Endothelial cell (in vitro differentiated cells): ENCODE data around the gene CLDN7. TPM values are rescaled to one million over a fixed set of nuclear protein-coding genes. Genes with fewer than 3 reads are reported as not detected.

Experiments used
- DNase-seq: peaks from one replicate; pipeline ENCODE4 v3.0.0; 2021; ENCODE audit warnings: low spot score
- H3K27ac Mint-ChIP-seq: one replicate; pipeline ENCODE4 v1.8.0; 2021; ENCODE audit warnings: mixed read lengths, inconsistent platforms; ENCODE audit not compliant: unreplicated experiment
- H3K27me3 Mint-ChIP-seq: one replicate; pipeline ENCODE4 v1.8.0; 2021; ENCODE audit warnings: mild to moderate bottlenecking, moderate library complexity, mixed read lengths, inconsistent platforms; ENCODE audit not compliant: unreplicated experiment
- H3K36me3 Mint-ChIP-seq: one replicate; pipeline ENCODE4 v1.8.0; 2021; ENCODE audit warnings: mild to moderate bottlenecking, low read depth, mixed read lengths, inconsistent platforms; ENCODE audit not compliant: unreplicated experiment
- H3K4me1 Mint-ChIP-seq: one replicate; pipeline ENCODE4 v1.8.0; 2021; ENCODE audit warnings: mild to moderate bottlenecking, mixed read lengths, inconsistent platforms; ENCODE audit not compliant: unreplicated experiment
- H3K4me3 Mint-ChIP-seq: one replicate; pipeline ENCODE4 v1.8.0; 2021; ENCODE audit warnings: mild to moderate bottlenecking, mixed read lengths, inconsistent platforms; ENCODE audit not compliant: unreplicated experiment
- H3K9me3 Mint-ChIP-seq: one replicate; pipeline ENCODE4 v1.8.0; 2021; ENCODE audit warnings: mixed read lengths, inconsistent platforms; ENCODE audit not compliant: unreplicated experiment
- long read RNA-seq: library from polyadenylated mRNA; unstranded; transcript quantifications from one replicate; pipeline ENCODE4 v2.0.0, GENCODE V29; 2020; ENCODE audit not compliant: unreplicated experiment
- total RNA-seq: library from RNA; stranded (reverse); fragmentation: NEBNext Ultra II Directional; extraction: Animal tissue kit (Norgen Biotek cat#: 25700); gene quantifications from one replicate; pipeline ENCODE4 v1.2.1, GENCODE V29; 2021; ENCODE audit not compliant: unreplicated experiment
- TF ChIP-seq, protein P1 (sequence below): fragments of 200-600 bp; sonication (generic); IDR thresholded peaks from one replicate; pipeline ENCODE4 v1.5.0; 2021; ENCODE audit warnings: antibody characterized with exemption; ENCODE audit not compliant: unreplicated experiment

The CLDN7 gene, protein sequence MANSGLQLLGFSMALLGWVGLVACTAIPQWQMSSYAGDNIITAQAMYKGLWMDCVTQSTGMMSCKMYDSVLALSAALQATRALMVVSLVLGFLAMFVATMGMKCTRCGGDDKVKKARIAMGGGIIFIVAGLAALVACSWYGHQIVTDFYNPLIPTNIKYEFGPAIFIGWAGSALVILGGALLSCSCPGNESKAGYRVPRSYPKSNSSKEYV
- total RNA-seq = 65.7 TPM
- long read RNA-seq, partial matches to known transcripts = 0 of 9 reads
- long read RNA-seq, other reads (novel, unspliced or antisense) = 3 of 9 reads

GRCh38 chr17:7262192-7262934 is at the start of gene CLDN7:
TSS of gene CLDN7 (minus strand) at chr17:7262478. CDS start at chr17:7262043, 435 bp downstream.
- H3K36me3 Mint-ChIP-seq = peaks cover 6% of the 10 kb centered on the region
- peak within 1 kb of the TSS; percentile 80 for H3K27ac Mint-ChIP-seq
- H3K27me3 Mint-ChIP-seq = peaks cover 9% of the 10 kb centered on the region
- TF ChIP-seq, protein P1, sequence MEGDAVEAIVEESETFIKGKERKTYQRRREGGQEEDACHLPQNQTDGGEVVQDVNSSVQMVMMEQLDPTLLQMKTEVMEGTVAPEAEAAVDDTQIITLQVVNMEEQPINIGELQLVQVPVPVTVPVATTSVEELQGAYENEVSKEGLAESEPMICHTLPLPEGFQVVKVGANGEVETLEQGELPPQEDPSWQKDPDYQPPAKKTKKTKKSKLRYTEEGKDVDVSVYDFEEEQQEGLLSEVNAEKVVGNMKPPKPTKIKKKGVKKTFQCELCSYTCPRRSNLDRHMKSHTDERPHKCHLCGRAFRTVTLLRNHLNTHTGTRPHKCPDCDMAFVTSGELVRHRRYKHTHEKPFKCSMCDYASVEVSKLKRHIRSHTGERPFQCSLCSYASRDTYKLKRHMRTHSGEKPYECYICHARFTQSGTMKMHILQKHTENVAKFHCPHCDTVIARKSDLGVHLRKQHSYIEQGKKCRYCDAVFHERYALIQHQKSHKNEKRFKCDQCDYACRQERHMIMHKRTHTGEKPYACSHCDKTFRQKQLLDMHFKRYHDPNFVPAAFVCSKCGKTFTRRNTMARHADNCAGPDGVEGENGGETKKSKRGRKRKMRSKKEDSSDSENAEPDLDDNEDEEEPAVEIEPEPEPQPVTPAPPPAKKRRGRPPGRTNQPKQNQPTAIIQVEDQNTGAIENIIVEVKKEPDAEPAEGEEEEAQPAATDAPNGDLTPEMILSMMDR = no peak
- H3K4me1 Mint-ChIP-seq = peaks cover 20% of the 10 kb centered on the region
- H3K9me3 Mint-ChIP-seq = no peaks in the 10 kb centered on the region
- DNase-seq = peak; percentile 26
- H3K4me3 Mint-ChIP-seq = peak within 1 kb of the TSS; percentile 96

- peak overlapping the region; percentile 96 for H3K4me3 Mint-ChIP-seq
- H3K9me3 Mint-ChIP-seq = no peaks in the 10 kb centered on the region
- peaks cover 24% of the 10 kb centered on the region for H3K27me3 Mint-ChIP-seq
- DNase-seq = no peak
- peak overlapping the region; percentile 72 for H3K27ac Mint-ChIP-seq
- peaks cover 44% of the 10 kb centered on the region for H3K4me1 Mint-ChIP-seq
- TF ChIP-seq, protein P1 = no peak
- peaks cover 49% of the 10 kb centered on the region for H3K36me3 Mint-ChIP-seq
These were observed 48.9 kb upstream of the CLDN7 start for GRCh38 chr17:7311110-7311705.

GRCh38 chr17:7309628-7310027 is 47.4 kb upstream of the CLDN7 start:
- Mint-ChIP-seq H3K9me3 (no peaks in the 10 kb centered on the region), H3K4me3 (peak overlapping the region; percentile 96), H3K36me3 (peaks cover 49% of the 10 kb centered on the region), H3K4me1 (peaks cover 44% of the 10 kb centered on the region), H3K27me3 (peaks cover 25% of the 10 kb centered on the region), H3K27ac (peak overlapping the region; percentile 72)
- DNase-seq = no peak
- TF ChIP-seq, protein P1 = no peak

DNA sequence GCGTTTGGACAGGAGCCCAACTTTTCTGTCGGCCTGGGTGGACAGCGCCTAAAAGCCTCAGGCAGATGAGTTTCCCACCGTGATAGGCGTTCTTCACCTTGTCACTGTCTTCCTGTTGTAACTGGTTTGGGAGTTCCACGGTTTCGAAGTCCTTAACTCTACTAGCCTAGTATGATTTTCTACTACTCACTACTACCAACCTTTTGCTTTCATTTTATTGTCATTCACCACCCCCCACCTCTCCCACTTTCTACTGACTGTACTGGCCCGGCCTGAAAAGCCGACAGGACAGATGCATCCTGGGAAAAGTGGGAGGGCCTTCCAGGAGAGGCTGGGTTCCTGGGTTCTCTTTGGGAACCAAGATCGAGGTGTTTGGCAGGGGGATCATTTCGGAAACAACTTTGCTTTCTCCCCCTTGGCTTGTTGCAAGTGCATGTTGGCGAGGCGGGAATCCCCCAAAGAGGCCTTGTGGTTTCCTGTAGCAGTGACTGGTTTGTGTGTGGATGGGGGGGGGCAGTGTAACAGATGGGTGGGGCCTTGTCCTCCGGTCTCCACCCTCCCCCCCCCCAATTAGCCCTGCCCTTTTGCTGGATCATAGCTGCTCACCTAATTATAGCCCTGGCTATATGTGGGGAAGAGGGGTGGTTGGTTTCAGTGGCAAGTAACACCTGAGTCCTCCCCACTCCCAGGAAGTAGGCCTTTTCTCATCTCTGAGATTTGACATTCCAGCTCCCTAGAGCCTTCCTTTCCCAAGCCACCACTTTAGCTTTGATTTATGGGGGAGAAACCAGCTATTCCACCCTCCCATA is 46.6 kb upstream of the CLDN7 start:
- peaks cover 41% of the 10 kb centered on the region for H3K36me3 Mint-ChIP-seq
- peak overlapping the region; percentile 96 for H3K4me3 Mint-ChIP-seq
- H3K9me3 Mint-ChIP-seq = no peaks in the 10 kb centered on the region
- H3K27ac Mint-ChIP-seq = peak overlapping the region; percentile 86
- peaks cover 22% of the 10 kb centered on the region for H3K27me3 Mint-ChIP-seq
- DNase-seq = peak; percentile 67
- H3K4me1 Mint-ChIP-seq = peaks cover 37% of the 10 kb centered on the region
- TF ChIP-seq, protein P1 = no peak
